Calu3 (cell line): ENCODE data around the gene BMP8B. TPM values are rescaled to one million over a fixed set of nuclear protein-coding genes. Genes with fewer than 3 reads are reported as not detected.

Experiments used
- BruUV-seq: library from RNA; stranded (reverse); fragments of 400-500 nt; replicated peaks from 2 replicates; lab custom pipeline; 2021; lab: Mats Ljungman, UMichigan
- CTCF ChIA-PET: fragments of 300-600 bp; sonication (Branson Sonifier 250); formaldehyde crosslinking; loops from one replicate; lab custom pipeline; 2022; ENCODE audit warnings: antibody characterized with exemption; lab: Charles Lee
- DNase-seq: peaks from one replicate; pipeline ENCODE4 v3.0.0; 2022
- H3K27ac Mint-ChIP-seq: one replicate; pipeline ENCODE4 v1.8.0; 2022; ENCODE audit warnings: mixed read lengths; ENCODE audit not compliant: unreplicated experiment
- H3K27me3 Mint-ChIP-seq: one replicate; pipeline ENCODE4 v1.8.0; 2022; ENCODE audit warnings: mixed read lengths; ENCODE audit not compliant: unreplicated experiment
- H3K36me3 Mint-ChIP-seq: one replicate; pipeline ENCODE4 v1.8.0; 2022; ENCODE audit warnings: mild to moderate bottlenecking, moderate library complexity, mixed read lengths; ENCODE audit not compliant: insufficient read depth, unreplicated experiment
- H3K4me1 Mint-ChIP-seq: one replicate; pipeline ENCODE4 v1.8.0; 2022; ENCODE audit warnings: mild to moderate bottlenecking, low read depth, mixed read lengths; ENCODE audit not compliant: unreplicated experiment
- H3K4me3 Mint-ChIP-seq: one replicate; pipeline ENCODE4 v1.8.0; 2022; ENCODE audit warnings: mild to moderate bottlenecking, low read depth, moderate library complexity, mixed read lengths; ENCODE audit not compliant: unreplicated experiment
- H3K9me3 Mint-ChIP-seq: one replicate; pipeline ENCODE4 v1.8.0; 2022; ENCODE audit warnings: low read depth, mixed read lengths; ENCODE audit not compliant: unreplicated experiment
- CTCF ChIP-seq: fragments of 200-600 bp; IDR thresholded peaks from one replicate; pipeline ENCODE4 v1.8.0; 2022; ENCODE audit warnings: antibody characterized with exemption; ENCODE audit not compliant: unreplicated experiment
- intact Hi-C: fragments of 100-400 bp; cut with micrococcal nuclease; formaldehyde crosslinking; loops from one replicate; pipeline ENCODE4 v1.10.0; 2022; ENCODE audit not compliant: unreplicated experiment
- total RNA-seq: library from RNA; stranded (reverse); gene quantifications from 2 replicates; pipeline ENCODE4 v1.2.3, GENCODE V29; 2022

BMP8B gene
- total RNA-seq, 1 experiment from 2014 or later = 6.8 TPM

- Mint-ChIP-seq H3K27me3 (no peaks in the 10 kb centered on the region), H3K4me3 (no peak overlapping the region), H3K27ac (no peak overlapping the region), H3K36me3 (no peaks in the 10 kb centered on the region), H3K4me1 (no peaks in the 10 kb centered on the region), H3K9me3 (no peaks in the 10 kb centered on the region)
- CTCF ChIA-PET = interaction anchor here (0.7 kb wide), 1 partner anchor 13 kb away, joined by 3 read pairs; no protein-coding TSS in a partner anchor
- no TSS peak for BruUV-seq
- TF ChIP-seq CTCF = no peak
- DNase-seq = no peak
- intact Hi-C loops = no loop called here
Measured at GRCh38 chr1:39761557-39762260, 27.0 kb downstream of the BMP8B start.

- no peak for TF ChIP-seq CTCF
- no TSS peak for BruUV-seq
- H3K4me1 Mint-ChIP-seq = no peaks in the 10 kb centered on the region
- H3K4me3 Mint-ChIP-seq = no peak overlapping the region
- intact Hi-C loops = no loop called here
- CTCF ChIA-PET = interaction anchor here (0.6 to 0.7 kb wide), 2 partner anchors 8 to 12 kb away, joined by 3 to 4 read pairs; no protein-coding TSS in a partner anchor
- no peaks in the 10 kb centered on the region for H3K36me3 Mint-ChIP-seq
- DNase-seq = no peak
- no peaks in the 10 kb centered on the region for H3K27me3 Mint-ChIP-seq
- H3K9me3 Mint-ChIP-seq = no peaks in the 10 kb centered on the region
- no peak overlapping the region for H3K27ac Mint-ChIP-seq
Measured at GRCh38 chr1:39761016-39761415, 27.6 kb downstream of the BMP8B start.

GRCh38 chr1:39760074-39761008 lies 28.3 kb downstream of the BMP8B start:
- no peaks in the 10 kb centered on the region for H3K9me3 Mint-ChIP-seq
- no TSS peak for BruUV-seq
- H3K4me1 Mint-ChIP-seq = no peaks in the 10 kb centered on the region
- no peaks in the 10 kb centered on the region for H3K36me3 Mint-ChIP-seq
- TF ChIP-seq CTCF = no peak
- no peak overlapping the region for H3K27ac Mint-ChIP-seq
- intact Hi-C loops = no loop called here
- DNase-seq = no peak
- CTCF ChIA-PET = interaction anchor here (0.6 kb wide), 1 partner anchor 8 kb away, joined by 4 read pairs; no protein-coding TSS in a partner anchor
- H3K4me3 Mint-ChIP-seq = no peak overlapping the region
- no peaks in the 10 kb centered on the region for H3K27me3 Mint-ChIP-seq

- Mint-ChIP-seq H3K4me1 (no peaks in the 10 kb centered on the region), H3K9me3 (no peaks in the 10 kb centered on the region), H3K27ac (no peak overlapping the region), H3K36me3 (no peaks in the 10 kb centered on the region), H3K4me3 (no peak overlapping the region), H3K27me3 (no peaks in the 10 kb centered on the region)
- intact Hi-C loops = no loop called here
- BruUV-seq = no TSS peak
- no peak for DNase-seq
- CTCF ChIA-PET = no interaction called here
- TF ChIP-seq CTCF = no peak
Measured at GRCh38 chr1:39759436-39759726, 29.3 kb downstream of the BMP8B start.
